Panc1 (cell line): Measurements from ENCODE around the gene TBC1D2.
"Not testable (repeated sequence)": the region's sequence is repeated elsewhere in the genome, so short reads cannot be mapped to it uniquely, and the experiment has no call there.

Source experiments
- POLR2AphosphoS5 ChIP-seq: IDR thresholded peaks from 2 replicates; pipeline ENCODE4 v1.6.1; 2012; ENCODE audit warnings: mild to moderate bottlenecking, low read depth, low read length, moderate library complexity
- TCF7L2 ChIP-seq: IDR thresholded peaks from 2 replicates; pipeline ENCODE4 v1.6.1; 2011; ENCODE audit warnings: mild to moderate bottlenecking, low read depth, low read length, inconsistent platforms
- TF ChIP-seq, protein P1 (sequence below): fragments of 450-650 bp; IDR thresholded peaks from 2 replicates; pipeline ENCODE4 v1.5.1; 2017; ENCODE audit warnings: mild to moderate bottlenecking
- TF ChIP-seq, protein P2 (sequence below), 2 experiments: IDR thresholded peaks; 2 replicates each; pipeline ENCODE4 v1.6.1; 2011 to 2012; ENCODE audit warnings: low read depth in 2 of 2, control low read depth in 1 of 2, low read length in 1 of 2, mild to moderate bottlenecking in 1 of 2, moderate library complexity in 1 of 2; ENCODE audit not compliant: insufficient read depth in 1 of 2

DNA sequence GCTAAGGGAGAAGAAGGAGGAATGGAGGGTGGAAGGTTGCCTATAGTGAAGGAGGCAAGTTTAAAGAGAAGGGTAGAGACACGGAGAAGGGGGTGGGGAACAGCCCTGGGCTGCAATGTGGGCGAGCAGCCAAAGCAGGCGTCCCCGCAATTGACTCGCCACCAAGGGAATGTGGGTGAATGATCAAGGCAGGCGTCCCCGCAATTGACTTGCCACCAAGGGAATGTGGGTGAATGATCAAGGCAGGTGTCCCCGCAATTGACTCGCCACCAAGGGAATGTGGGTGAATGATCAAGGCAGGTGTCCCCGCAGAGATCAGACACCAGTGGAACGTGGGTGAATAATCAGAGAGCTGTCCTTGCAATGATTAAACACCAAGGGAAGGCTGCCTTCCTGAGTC is 14.8 kb upstream of the TBC1D2 start:
- TF ChIP-seq, protein P1, sequence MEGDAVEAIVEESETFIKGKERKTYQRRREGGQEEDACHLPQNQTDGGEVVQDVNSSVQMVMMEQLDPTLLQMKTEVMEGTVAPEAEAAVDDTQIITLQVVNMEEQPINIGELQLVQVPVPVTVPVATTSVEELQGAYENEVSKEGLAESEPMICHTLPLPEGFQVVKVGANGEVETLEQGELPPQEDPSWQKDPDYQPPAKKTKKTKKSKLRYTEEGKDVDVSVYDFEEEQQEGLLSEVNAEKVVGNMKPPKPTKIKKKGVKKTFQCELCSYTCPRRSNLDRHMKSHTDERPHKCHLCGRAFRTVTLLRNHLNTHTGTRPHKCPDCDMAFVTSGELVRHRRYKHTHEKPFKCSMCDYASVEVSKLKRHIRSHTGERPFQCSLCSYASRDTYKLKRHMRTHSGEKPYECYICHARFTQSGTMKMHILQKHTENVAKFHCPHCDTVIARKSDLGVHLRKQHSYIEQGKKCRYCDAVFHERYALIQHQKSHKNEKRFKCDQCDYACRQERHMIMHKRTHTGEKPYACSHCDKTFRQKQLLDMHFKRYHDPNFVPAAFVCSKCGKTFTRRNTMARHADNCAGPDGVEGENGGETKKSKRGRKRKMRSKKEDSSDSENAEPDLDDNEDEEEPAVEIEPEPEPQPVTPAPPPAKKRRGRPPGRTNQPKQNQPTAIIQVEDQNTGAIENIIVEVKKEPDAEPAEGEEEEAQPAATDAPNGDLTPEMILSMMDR = not testable (repeated sequence)
- TF ChIP-seq POLR2AphosphoS5, TCF7L2: not testable (repeated sequence)
- TF ChIP-seq, protein P2, sequence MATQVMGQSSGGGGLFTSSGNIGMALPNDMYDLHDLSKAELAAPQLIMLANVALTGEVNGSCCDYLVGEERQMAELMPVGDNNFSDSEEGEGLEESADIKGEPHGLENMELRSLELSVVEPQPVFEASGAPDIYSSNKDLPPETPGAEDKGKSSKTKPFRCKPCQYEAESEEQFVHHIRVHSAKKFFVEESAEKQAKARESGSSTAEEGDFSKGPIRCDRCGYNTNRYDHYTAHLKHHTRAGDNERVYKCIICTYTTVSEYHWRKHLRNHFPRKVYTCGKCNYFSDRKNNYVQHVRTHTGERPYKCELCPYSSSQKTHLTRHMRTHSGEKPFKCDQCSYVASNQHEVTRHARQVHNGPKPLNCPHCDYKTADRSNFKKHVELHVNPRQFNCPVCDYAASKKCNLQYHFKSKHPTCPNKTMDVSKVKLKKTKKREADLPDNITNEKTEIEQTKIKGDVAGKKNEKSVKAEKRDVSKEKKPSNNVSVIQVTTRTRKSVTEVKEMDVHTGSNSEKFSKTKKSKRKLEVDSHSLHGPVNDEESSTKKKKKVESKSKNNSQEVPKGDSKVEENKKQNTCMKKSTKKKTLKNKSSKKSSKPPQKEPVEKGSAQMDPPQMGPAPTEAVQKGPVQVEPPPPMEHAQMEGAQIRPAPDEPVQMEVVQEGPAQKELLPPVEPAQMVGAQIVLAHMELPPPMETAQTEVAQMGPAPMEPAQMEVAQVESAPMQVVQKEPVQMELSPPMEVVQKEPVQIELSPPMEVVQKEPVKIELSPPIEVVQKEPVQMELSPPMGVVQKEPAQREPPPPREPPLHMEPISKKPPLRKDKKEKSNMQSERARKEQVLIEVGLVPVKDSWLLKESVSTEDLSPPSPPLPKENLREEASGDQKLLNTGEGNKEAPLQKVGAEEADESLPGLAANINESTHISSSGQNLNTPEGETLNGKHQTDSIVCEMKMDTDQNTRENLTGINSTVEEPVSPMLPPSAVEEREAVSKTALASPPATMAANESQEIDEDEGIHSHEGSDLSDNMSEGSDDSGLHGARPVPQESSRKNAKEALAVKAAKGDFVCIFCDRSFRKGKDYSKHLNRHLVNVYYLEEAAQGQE (IDR thresholded peaks at IDR 0.05; ENCODE audit: insufficient read depth in 1 of 2, low read depth in 2 of 2, low read length in 1 of 2) = not testable (repeated sequence)
